ENCODE data around the gene KNSTRN. TPM values are rescaled to one million over a fixed set of nuclear protein-coding genes. Genes with fewer than 3 reads are reported as not detected.

KNSTRN gene
- total and polyA plus RNA-seq, 2 experiments from 2014 or later = 67.9 to 80.4 TPM

DNA sequence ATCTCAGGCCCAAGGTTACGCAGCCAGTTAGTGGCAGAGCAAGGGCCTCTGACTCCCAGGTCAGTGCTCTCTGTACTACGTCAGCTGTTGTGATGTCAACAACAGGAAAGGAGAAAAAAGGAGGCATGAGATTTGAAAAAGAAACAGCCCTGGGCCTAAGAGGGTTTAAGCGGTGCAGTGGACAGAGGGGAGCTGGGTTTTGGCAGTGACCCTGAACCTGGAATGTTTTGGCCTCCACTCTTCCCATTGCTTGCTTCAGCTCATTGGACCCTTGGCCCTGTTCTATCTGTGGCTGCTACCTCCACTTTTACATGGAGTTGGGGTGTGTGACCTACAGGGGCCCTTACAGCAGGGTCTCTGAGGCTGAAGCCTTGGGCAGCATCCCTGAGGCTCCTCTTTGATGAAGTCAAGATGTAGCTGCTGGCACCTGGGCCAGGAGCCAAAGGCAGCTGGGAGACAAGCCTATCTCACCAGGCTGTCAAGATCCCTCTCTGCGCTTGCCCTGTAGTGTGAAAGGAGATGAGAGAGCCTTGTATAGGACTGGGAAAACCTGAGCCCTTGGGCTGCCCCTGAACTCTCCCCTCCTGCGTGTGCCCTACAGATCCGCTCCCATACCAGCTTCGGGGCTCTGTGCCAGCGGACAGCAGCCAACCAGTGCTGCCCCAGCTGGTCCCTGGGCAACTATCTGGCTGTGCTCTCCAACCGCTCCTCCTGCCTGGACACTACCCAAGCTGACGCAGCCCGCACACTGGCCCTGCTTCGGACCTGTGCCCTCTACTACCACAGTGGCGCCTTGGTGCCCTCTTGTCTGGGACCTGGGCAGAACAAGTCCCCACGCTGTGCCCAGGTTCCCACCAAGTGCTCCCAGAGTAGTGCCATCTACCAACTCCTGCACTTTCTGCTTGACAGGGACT is 15.8 kb upstream of the KNSTRN start:
- Mint-ChIP-seq H3K27ac (no peak overlapping the region), H3K36me3 (ENCODE audit: low read depth) (no peaks in the 10 kb centered on the region; the same call in 2 of the 3 replicates), H3K4me1 (peaks cover 14% of the 10 kb centered on the region), H3K27me3 (ENCODE audit: insufficient read depth, low read depth, poor library complexity) (peaks cover 36% of the 10 kb centered on the region), H3K9me3 (peaks cover 2% of the 10 kb centered on the region; the same call in 1 of the 3 replicates), H3K4me3 (no peak overlapping the region)
- Histone ChIP-seq H3K4me3 (no peak overlapping the region), H2AFZ (no peak overlapping the region), H3K36me3 (ENCODE audit: insufficient read depth) (no peaks in the 10 kb centered on the region), H3F3A (replicated peaks; ENCODE audit: low read depth) (0 out of 2 replicates have a peak, but pooled peaks cover 3% of the 10 kb centered on the region), H3K4me2 (peak overlapping the region; percentile 81; the same call in 1 of the 2 replicates), H3K9me2 (ENCODE audit: insufficient read depth) (no peaks in the 10 kb centered on the region), H3K79me2 (replicated peaks; ENCODE audit: insufficient read depth) (no peaks in the 10 kb centered on the region), H3K27me3 (ENCODE audit: insufficient read depth) (peaks cover 28% of the 10 kb centered on the region), H4K20me1 (replicated peaks; ENCODE audit: insufficient read depth) (no peaks in the 10 kb centered on the region), H3K4me1 (ENCODE audit: insufficient read depth) (peaks cover 1% of the 10 kb centered on the region; the same call in 1 of the 2 replicates), H3K27ac (ENCODE audit: low read depth) (no peak overlapping the region)
- DNase-seq (ENCODE audit: low spot score) = no peak
- TF ChIP-seq CREB1 (CRISPR knock-in tag; IDR thresholded peaks at IDR 0.05; ENCODE audit: low read depth) = no peak
- no peak for TF ChIP-seq ZNF331 (CRISPR knock-in tag; IDR thresholded peaks at IDR 0.05; ENCODE audit: low read depth)
- TF ChIP-seq, protein P1, sequence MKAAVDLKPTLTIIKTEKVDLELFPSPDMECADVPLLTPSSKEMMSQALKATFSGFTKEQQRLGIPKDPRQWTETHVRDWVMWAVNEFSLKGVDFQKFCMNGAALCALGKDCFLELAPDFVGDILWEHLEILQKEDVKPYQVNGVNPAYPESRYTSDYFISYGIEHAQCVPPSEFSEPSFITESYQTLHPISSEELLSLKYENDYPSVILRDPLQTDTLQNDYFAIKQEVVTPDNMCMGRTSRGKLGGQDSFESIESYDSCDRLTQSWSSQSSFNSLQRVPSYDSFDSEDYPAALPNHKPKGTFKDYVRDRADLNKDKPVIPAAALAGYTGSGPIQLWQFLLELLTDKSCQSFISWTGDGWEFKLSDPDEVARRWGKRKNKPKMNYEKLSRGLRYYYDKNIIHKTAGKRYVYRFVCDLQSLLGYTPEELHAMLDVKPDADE (IDR thresholded peaks at IDR 0.05) = no peak
- TF ChIP-seq, protein P2, sequence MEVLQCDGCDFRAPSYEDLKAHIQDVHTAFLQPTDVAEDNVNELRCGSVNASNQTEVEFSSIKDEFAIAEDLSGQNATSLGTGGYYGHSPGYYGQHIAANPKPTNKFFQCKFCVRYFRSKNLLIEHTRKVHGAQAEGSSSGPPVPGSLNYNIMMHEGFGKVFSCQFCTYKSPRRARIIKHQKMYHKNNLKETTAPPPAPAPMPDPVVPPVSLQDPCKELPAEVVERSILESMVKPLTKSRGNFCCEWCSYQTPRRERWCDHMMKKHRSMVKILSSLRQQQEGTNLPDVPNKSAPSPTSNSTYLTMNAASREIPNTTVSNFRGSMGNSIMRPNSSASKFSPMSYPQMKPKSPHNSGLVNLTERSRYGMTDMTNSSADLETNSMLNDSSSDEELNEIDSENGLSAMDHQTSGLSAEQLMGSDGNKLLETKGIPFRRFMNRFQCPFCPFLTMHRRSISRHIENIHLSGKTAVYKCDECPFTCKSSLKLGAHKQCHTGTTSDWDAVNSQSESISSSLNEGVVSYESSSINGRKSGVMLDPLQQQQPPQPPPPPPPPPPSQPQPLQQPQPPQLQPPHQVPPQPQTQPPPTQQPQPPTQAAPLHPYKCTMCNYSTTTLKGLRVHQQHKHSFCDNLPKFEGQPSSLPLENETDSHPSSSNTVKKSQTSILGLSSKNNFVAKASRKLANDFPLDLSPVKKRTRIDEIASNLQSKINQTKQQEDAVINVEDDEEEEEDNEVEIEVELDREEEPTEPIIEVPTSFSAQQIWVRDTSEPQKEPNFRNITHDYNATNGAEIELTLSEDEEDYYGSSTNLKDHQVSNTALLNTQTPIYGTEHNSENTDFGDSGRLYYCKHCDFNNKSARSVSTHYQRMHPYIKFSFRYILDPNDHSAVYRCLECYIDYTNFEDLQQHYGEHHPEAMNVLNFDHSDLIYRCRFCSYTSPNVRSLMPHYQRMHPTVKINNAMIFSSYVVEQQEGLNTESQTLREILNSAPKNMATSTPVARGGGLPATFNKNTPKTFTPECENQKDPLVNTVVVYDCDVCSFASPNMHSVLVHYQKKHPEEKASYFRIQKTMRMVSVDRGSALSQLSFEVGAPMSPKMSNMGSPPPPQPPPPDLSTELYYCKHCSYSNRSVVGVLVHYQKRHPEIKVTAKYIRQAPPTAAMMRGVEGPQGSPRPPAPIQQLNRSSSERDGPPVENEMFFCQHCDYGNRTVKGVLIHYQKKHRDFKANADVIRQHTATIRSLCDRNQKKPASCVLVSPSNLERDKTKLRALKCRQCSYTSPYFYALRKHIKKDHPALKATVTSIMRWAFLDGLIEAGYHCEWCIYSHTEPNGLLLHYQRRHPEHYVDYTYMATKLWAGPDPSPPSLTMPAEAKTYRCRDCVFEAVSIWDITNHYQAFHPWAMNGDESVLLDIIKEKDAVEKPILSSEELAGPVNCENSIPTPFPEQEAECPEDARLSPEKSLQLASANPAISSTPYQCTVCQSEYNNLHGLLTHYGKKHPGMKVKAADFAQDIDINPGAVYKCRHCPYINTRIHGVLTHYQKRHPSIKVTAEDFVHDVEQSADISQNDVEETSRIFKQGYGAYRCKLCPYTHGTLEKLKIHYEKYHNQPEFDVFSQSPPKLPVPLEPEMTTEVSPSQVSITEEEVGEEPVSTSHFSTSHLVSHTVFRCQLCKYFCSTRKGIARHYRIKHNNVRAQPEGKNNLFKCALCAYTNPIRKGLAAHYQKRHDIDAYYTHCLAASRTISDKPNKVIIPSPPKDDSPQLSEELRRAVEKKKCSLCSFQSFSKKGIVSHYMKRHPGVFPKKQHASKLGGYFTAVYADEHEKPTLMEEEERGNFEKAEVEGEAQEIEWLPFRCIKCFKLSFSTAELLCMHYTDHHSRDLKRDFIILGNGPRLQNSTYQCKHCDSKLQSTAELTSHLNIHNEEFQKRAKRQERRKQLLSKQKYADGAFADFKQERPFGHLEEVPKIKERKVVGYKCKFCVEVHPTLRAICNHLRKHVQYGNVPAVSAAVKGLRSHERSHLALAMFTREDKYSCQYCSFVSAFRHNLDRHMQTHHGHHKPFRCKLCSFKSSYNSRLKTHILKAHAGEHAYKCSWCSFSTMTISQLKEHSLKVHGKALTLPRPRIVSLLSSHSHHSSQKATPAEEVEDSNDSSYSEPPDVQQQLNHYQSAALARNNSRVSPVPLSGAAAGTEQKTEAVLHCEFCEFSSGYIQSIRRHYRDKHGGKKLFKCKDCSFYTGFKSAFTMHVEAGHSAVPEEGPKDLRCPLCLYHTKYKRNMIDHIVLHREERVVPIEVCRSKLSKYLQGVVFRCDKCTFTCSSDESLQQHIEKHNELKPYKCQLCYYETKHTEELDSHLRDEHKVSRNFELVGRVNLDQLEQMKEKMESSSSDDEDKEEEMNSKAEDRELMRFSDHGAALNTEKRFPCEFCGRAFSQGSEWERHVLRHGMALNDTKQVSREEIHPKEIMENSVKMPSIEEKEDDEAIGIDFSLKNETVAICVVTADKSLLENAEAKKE (CRISPR knock-in tag; IDR thresholded peaks at IDR 0.05) = no peak
- TF ChIP-seq, protein P3, sequence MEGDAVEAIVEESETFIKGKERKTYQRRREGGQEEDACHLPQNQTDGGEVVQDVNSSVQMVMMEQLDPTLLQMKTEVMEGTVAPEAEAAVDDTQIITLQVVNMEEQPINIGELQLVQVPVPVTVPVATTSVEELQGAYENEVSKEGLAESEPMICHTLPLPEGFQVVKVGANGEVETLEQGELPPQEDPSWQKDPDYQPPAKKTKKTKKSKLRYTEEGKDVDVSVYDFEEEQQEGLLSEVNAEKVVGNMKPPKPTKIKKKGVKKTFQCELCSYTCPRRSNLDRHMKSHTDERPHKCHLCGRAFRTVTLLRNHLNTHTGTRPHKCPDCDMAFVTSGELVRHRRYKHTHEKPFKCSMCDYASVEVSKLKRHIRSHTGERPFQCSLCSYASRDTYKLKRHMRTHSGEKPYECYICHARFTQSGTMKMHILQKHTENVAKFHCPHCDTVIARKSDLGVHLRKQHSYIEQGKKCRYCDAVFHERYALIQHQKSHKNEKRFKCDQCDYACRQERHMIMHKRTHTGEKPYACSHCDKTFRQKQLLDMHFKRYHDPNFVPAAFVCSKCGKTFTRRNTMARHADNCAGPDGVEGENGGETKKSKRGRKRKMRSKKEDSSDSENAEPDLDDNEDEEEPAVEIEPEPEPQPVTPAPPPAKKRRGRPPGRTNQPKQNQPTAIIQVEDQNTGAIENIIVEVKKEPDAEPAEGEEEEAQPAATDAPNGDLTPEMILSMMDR (conservative IDR thresholded peaks at IDR 0.05; ENCODE audit: low read depth in 2 of 2) = no peak
- no peak for TF ChIP-seq NANOG (IDR thresholded peaks at IDR 0.05; ENCODE audit: borderline replicate concordance)
- TF ChIP-seq STAT1 (IDR thresholded peaks at IDR 0.05; ENCODE audit: unreplicated experiment) = no peak
- TF ChIP-seq POLR2AphosphoS5 (IDR thresholded peaks at IDR 0.05; ENCODE audit: low read depth) = no peak
- TF ChIP-seq EZH2phosphoT487 (IDR thresholded peaks at IDR 0.05; ENCODE audit: unreplicated experiment) = no peak
- TF ChIP-seq EZH2 (IDR thresholded peaks at IDR 0.05; ENCODE audit: low read depth, unreplicated experiment) = no peak
- no peak for TF ChIP-seq ZNF114 (CRISPR knock-in tag; IDR thresholded peaks at IDR 0.05)
- TF ChIP-seq JUNB (IDR thresholded peaks at IDR 0.05; ENCODE audit: unreplicated experiment) = no peak
- ATAC-seq = no peak

Data from GM23338 (cell line).